ENCODE measurements around the gene RYR3. TPM values are rescaled to one million over a fixed set of nuclear protein-coding genes. Genes with fewer than 3 reads are reported as not detected.

Gene RYR3
- total and polyA plus RNA-seq, 2 donors (not counting 1 experiment from before 2014, with no cell fraction given): 0.17 TPM; not detected in 1

- H3K4me2 ChIP-seq (ENCODE audit: extremely low read depth, insufficient read depth, low read length): no peak overlapping the region
- no peak for DNase-seq (ENCODE audit: low read depth in 2 of 2)
- H4K20me1 ChIP-seq (ENCODE audit: control insufficient read depth, extremely low read depth, insufficient read depth, low read length): no peaks in the 10 kb centered on the region
- no peaks in the 10 kb centered on the region for H3K4me1 ChIP-seq (ENCODE audit: control insufficient read depth, extremely low read depth, insufficient read depth, low read length)
- no peaks in the 10 kb centered on the region for H3K9me3 ChIP-seq (ENCODE audit: control insufficient read depth, insufficient read depth, low read depth, low read length)
- TF ChIP-seq CTCF (conservative IDR thresholded peaks at IDR 0.05 in 1 of 2, IDR thresholded peaks at IDR 0.05 in 1 of 2; ENCODE audit: low read depth in 1 of 2, low read length in 2 of 2) (no peak), EZH2 (IDR thresholded peaks at IDR 0.05; ENCODE audit: low read length, missing control alignments) (no peak)
- no peak overlapping the region for H3K4me3 ChIP-seq (replicated peaks in 1 of 4; ENCODE audit: control extremely low read depth in 1 of 4, insufficient read depth in 1 of 4, low read depth in 3 of 4, low read length in 4 of 4)
- no peak overlapping the region for H2AFZ ChIP-seq (ENCODE audit: low read length)
- no peaks in the 10 kb centered on the region for H3K79me2 ChIP-seq (ENCODE audit: control insufficient read depth, insufficient read depth, low read length)
- H3K9ac ChIP-seq (ENCODE audit: insufficient read depth, low read length): no peak overlapping the region
- H3K36me3 ChIP-seq (ENCODE audit: control insufficient read depth, insufficient read depth, low read length): no peaks in the 10 kb centered on the region
- H3K27ac ChIP-seq (ENCODE audit: insufficient read depth, low read length): no peak overlapping the region
- H3K27me3 ChIP-seq (ENCODE audit: control insufficient read depth, insufficient read depth, low read length): no peaks in the 10 kb centered on the region
Measured at GRCh38 chr15:33395846-33396245, 85.1 kb downstream of the RYR3 start.

- H3K9me3 ChIP-seq (ENCODE audit: control insufficient read depth, insufficient read depth, low read depth, low read length): no peaks in the 10 kb centered on the region
- H3K4me1 ChIP-seq (ENCODE audit: control insufficient read depth, extremely low read depth, insufficient read depth, low read length): no peaks in the 10 kb centered on the region
- H2AFZ ChIP-seq (ENCODE audit: low read length): no peak overlapping the region
- TF ChIP-seq CTCF (conservative IDR thresholded peaks at IDR 0.05 in 1 of 2, IDR thresholded peaks at IDR 0.05 in 1 of 2; ENCODE audit: low read depth in 1 of 2, low read length in 2 of 2) (no peak), EZH2 (IDR thresholded peaks at IDR 0.05; ENCODE audit: low read length, missing control alignments) (no peak)
- no peak overlapping the region for H3K4me2 ChIP-seq (ENCODE audit: extremely low read depth, insufficient read depth, low read length)
- H3K79me2 ChIP-seq (ENCODE audit: control insufficient read depth, insufficient read depth, low read length): no peaks in the 10 kb centered on the region
- H3K36me3 ChIP-seq (ENCODE audit: control insufficient read depth, insufficient read depth, low read length): no peaks in the 10 kb centered on the region
- H4K20me1 ChIP-seq (ENCODE audit: control insufficient read depth, extremely low read depth, insufficient read depth, low read length): no peaks in the 10 kb centered on the region
- no peak overlapping the region for H3K9ac ChIP-seq (ENCODE audit: insufficient read depth, low read length)
- no peaks in the 10 kb centered on the region for H3K27me3 ChIP-seq (ENCODE audit: control insufficient read depth, insufficient read depth, low read length)
- no peak for DNase-seq (ENCODE audit: low read depth in 2 of 2)
- H3K4me3 ChIP-seq (replicated peaks in 1 of 4; ENCODE audit: control extremely low read depth in 1 of 4, insufficient read depth in 1 of 4, low read depth in 3 of 4, low read length in 4 of 4): no peak overlapping the region
- H3K27ac ChIP-seq (ENCODE audit: insufficient read depth, low read length): no peak overlapping the region
Measured at GRCh38 chr15:33396475-33396874, 85.7 kb downstream of the RYR3 start.

- H3K27me3 ChIP-seq (ENCODE audit: control insufficient read depth, insufficient read depth, low read length): no peaks in the 10 kb centered on the region
Measured at GRCh38 chr15:33398555-33398954, 87.8 kb downstream of the RYR3 start.

More at GRCh38 chr15:33398555-33398954, 87.8 kb downstream of the RYR3 start:
- Histone ChIP-seq H3K79me2 (ENCODE audit: control insufficient read depth, insufficient read depth, low read length) (no peaks in the 10 kb centered on the region), H3K4me2 (ENCODE audit: extremely low read depth, insufficient read depth, low read length) (no peak overlapping the region), H3K4me3 (replicated peaks in 1 of 4; ENCODE audit: control extremely low read depth in 1 of 4, insufficient read depth in 1 of 4, low read depth in 3 of 4, low read length in 4 of 4) (no peak overlapping the region), H3K4me1 (ENCODE audit: control insufficient read depth, extremely low read depth, insufficient read depth, low read length) (no peaks in the 10 kb centered on the region), H2AFZ (ENCODE audit: low read length) (no peak overlapping the region), H3K9ac (ENCODE audit: insufficient read depth, low read length) (no peak overlapping the region), H3K27ac (ENCODE audit: insufficient read depth, low read length) (no peak overlapping the region), H3K36me3 (ENCODE audit: control insufficient read depth, insufficient read depth, low read length) (no peaks in the 10 kb centered on the region), H3K9me3 (ENCODE audit: control insufficient read depth, insufficient read depth, low read depth, low read length) (no peaks in the 10 kb centered on the region), H4K20me1 (ENCODE audit: control insufficient read depth, extremely low read depth, insufficient read depth, low read length) (no peaks in the 10 kb centered on the region)
- DNase-seq (ENCODE audit: low read depth in 2 of 2): no peak
- no peak for TF ChIP-seq EZH2 (IDR thresholded peaks at IDR 0.05; ENCODE audit: low read length, missing control alignments)
- TF ChIP-seq CTCF (conservative IDR thresholded peaks at IDR 0.05 in 1 of 2, IDR thresholded peaks at IDR 0.05 in 1 of 2; ENCODE audit: low read depth in 1 of 2, low read length in 2 of 2): no peak
